Tibial nerve (tissue), 4 donors: Measurements from ENCODE around the gene EPHA3. TPM values are rescaled to one million over a fixed set of nuclear protein-coding genes. Genes with fewer than 3 reads are reported as not detected.

Source experiments
- DNase-seq, 2 donors: peaks; one replicate each; pipeline ENCODE4 v3.0.0-alpha.2; 2019; ENCODE audit warnings: low spot score in 2 of 2
- H3K27ac ChIP-seq, 4 donors: fragments of 200-600 bp; sonication (generic) in 3 of 4; one replicate each; pipeline ENCODE4 v1.5.1; 2017 to 2019; ENCODE audit warnings: mild to moderate bottlenecking in 1 of 4
- H3K27me3 ChIP-seq, 2 donors: fragments of 200-600 bp; sonication (generic) in 1 of 2; one replicate each; pipeline versions ENCODE4 v1.5.1 to v1.6.0; 2017 to 2019
- H3K36me3 ChIP-seq, 3 donors: fragments of 200-600 bp; sonication (generic); one replicate each; pipeline ENCODE4 v1.5.1; 2018 to 2019
- H3K4me1 ChIP-seq, 4 donors: fragments of 200-600 bp; sonication (generic) in 3 of 4; one replicate each; pipeline ENCODE4 v1.5.1; 2017 to 2019
- H3K4me3 ChIP-seq, 4 donors: fragments of 200-600 bp; sonication (generic) in 3 of 4; one replicate each; pipeline ENCODE4 v1.5.1; 2017 to 2019; ENCODE audit warnings: mild to moderate bottlenecking in 1 of 4, moderate library complexity in 1 of 4
- H3K9me3 ChIP-seq, 4 donors: fragments of 200-600 bp; sonication (generic) in 3 of 4; one replicate each; pipeline ENCODE4 v1.5.1; 2017 to 2019
- EP300 ChIP-seq, 2 donors: sonication (generic); formaldehyde crosslinking; IDR thresholded peaks; one replicate each; pipeline ENCODE4 v1.6.1; 2017; ENCODE audit warnings: antibody characterized with exemption in 2 of 2, mild to moderate bottlenecking in 1 of 2
- POLR2A ChIP-seq, 2 donors: fragments of 450-650 bp; IDR thresholded peaks; one replicate each; pipeline ENCODE4 v1.6.1; 2017; ENCODE audit warnings: antibody characterized with exemption in 2 of 2, mild to moderate bottlenecking in 2 of 2, moderate library complexity in 2 of 2
- WGBS, 2 donors: methylation state at CpG; one replicate each; pipeline ENCODE4 v1.1.5; 2018; 5-methylcytosine and 5-hydroxymethylcytosine counted together
- total RNA-seq, 4 donors: library from RNA; depleted of rRNA; stranded (reverse); fragments of >200 nt; gene quantifications; one replicate each; pipeline ENCODE4 v1.1.0, GENCODE V29; 2016
- TF ChIP-seq, protein P1 (sequence below), 5 experiments: fragments of 200-600 bp in 3 of 5; fragments of 450-650 bp in 2 of 5; sonication (generic) in 3 of 5; IDR thresholded peaks; one replicate each; pipeline ENCODE4 v1.5.1; 2016 to 2019; ENCODE audit warnings: antibody characterized with exemption in 5 of 5, mild to moderate bottlenecking in 3 of 5, moderate library complexity in 2 of 5

The EPHA3 gene
- total RNA-seq, 4 donors from 2014 or later: 6.1 to 20.1 (median 7.9) TPM

DNA sequence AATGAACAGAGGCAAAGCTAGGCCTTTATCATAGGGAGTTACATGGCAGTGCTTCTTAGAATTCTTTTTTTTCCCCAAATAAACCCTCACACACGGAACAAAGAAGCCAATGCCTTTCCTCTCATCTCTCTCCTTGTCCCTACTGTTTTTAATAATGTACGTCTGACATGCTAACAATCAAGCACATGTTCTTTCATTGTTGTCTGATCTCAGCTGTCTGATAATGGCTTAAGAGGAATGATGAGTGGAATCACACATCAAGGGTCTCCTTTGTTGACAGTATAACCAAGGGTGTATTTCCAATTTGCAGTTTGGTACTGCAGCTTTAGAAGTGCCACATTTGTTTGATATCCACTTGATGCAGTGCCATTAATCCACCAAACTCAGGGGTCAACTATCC lies 34.8 kb upstream of the EPHA3 start:
- Histone ChIP-seq H3K9me3 (peaks cover 0 to 7% (median 0%) of the 10 kb centered on the region in 4 donors), H3K27ac (no peak overlapping the region), H3K27me3 (no peaks in the 10 kb centered on the region), H3K4me3 (no peak overlapping the region), H3K36me3 (no peaks in the 10 kb centered on the region), H3K4me1 (peaks cover 0 to 3% (median 0%) of the 10 kb centered on the region in 4 donors)
- TF ChIP-seq EP300 (IDR thresholded peaks at IDR 0.05) (no peak), POLR2A (IDR thresholded peaks at IDR 0.05) (no peak)
- TF ChIP-seq, protein P1, sequence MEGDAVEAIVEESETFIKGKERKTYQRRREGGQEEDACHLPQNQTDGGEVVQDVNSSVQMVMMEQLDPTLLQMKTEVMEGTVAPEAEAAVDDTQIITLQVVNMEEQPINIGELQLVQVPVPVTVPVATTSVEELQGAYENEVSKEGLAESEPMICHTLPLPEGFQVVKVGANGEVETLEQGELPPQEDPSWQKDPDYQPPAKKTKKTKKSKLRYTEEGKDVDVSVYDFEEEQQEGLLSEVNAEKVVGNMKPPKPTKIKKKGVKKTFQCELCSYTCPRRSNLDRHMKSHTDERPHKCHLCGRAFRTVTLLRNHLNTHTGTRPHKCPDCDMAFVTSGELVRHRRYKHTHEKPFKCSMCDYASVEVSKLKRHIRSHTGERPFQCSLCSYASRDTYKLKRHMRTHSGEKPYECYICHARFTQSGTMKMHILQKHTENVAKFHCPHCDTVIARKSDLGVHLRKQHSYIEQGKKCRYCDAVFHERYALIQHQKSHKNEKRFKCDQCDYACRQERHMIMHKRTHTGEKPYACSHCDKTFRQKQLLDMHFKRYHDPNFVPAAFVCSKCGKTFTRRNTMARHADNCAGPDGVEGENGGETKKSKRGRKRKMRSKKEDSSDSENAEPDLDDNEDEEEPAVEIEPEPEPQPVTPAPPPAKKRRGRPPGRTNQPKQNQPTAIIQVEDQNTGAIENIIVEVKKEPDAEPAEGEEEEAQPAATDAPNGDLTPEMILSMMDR (IDR thresholded peaks at IDR 0.05): no peak
- no peak for DNase-seq
- 58 to 64% methylated on average over 2 of the region's 2 CpGs for WGBS, 2 donors

DNA sequence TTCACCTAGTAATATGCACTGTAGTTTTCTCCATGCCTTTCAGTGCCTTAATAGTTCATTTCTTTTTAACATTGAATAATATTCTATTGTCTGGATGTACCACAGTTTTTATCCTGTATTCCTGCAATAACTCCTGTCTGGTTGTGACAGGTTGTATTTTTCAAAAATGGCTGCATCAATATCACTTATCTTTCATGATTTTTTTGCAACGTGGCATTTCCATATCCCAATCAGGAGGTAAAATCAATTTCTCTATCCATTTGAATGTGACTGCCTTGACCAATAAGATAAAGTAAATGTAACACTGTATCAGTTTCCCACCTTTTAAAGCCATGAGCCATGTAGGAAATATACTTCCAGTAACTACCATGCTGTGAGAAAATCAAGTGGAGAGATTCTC lies 27.5 kb upstream of the EPHA3 start:
- DNase-seq: no peak
- Histone ChIP-seq H3K27ac (no peak overlapping the region), H3K4me3 (no peak overlapping the region), H3K36me3 (no peaks in the 10 kb centered on the region), H3K27me3 (no peaks in the 10 kb centered on the region), H3K4me1 (no peaks in the 10 kb centered on the region), H3K9me3 (peaks cover 0 to 7% (median 0%) of the 10 kb centered on the region in 4 donors)
- 75 to 89% methylated on average over 1 of the region's 1 CpG for WGBS, 2 donors
- no peak for TF ChIP-seq EP300 (IDR thresholded peaks at IDR 0.05)
- TF ChIP-seq, protein P1 (IDR thresholded peaks at IDR 0.05): no peak
- no peak for TF ChIP-seq POLR2A (IDR thresholded peaks at IDR 0.05)

DNA sequence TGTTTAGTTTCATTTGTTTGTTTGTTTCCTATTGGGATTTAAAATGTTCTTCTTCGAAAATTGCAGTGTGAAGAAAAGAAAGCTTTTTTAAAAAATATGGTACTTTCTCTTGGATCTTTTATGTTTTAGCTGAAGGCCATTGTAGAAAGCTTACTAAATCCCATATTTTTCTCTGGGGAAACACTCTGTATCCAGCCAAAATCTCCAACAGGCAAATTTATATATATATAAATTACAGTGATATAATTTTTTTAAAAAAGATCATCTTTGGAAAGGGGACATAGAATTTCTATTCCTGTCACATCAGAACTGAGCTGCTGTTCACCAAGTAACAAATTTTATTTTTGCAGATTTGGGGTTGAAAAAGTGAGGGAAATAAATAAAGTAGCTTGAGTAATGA lies 19.6 kb upstream of the EPHA3 start:
- Histone ChIP-seq H3K27me3 (no peaks in the 10 kb centered on the region), H3K36me3 (no peaks in the 10 kb centered on the region), H3K27ac (no peak overlapping the region), H3K4me3 (no peak overlapping the region), H3K4me1 (no peaks in the 10 kb centered on the region), H3K9me3 (no peaks in the 10 kb centered on the region)
- 68 to 75% methylated on average over 1 of the region's 1 CpG for whole genome bisulfite sequencing, 2 donors
- TF ChIP-seq EP300 (IDR thresholded peaks at IDR 0.05): no peak
- TF ChIP-seq, protein P1 (IDR thresholded peaks at IDR 0.05): no peak
- TF ChIP-seq POLR2A (IDR thresholded peaks at IDR 0.05): no peak
- no peak for DNase-seq

DNA sequence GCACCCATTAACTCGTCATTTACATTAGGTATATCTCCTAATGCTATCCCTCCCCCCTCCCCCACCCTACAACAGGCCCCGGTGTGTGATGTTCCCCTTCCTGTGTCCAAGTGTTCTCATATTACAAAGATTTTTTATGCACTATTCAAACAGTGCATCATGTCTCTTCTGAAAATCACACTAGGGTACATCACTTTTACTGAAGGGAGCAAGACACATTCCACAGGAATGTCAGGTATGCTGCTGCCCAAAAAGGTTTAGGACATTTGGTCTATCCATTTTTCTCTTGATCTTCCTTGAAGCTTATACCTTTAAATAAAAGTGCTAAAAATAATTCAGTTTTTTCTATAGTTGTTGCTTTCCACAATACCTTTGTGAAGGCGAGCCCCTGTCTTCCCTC lies 9.2 kb upstream of the EPHA3 start:
- Histone ChIP-seq H3K27me3 (no peaks in the 10 kb centered on the region), H3K4me3 (no peak overlapping the region), H3K4me1 (no peaks in the 10 kb centered on the region), H3K9me3 (no peaks in the 10 kb centered on the region), H3K36me3 (no peaks in the 10 kb centered on the region), H3K27ac (no peak overlapping the region)
- no peak for DNase-seq
- TF ChIP-seq POLR2A (IDR thresholded peaks at IDR 0.05) (no peak), EP300 (IDR thresholded peaks at IDR 0.05) (no peak)
- TF ChIP-seq, protein P1 (IDR thresholded peaks at IDR 0.05): no peak
- WGBS, 2 donors: 83 to 85% methylated on average over 3 of the region's 3 CpGs

DNA sequence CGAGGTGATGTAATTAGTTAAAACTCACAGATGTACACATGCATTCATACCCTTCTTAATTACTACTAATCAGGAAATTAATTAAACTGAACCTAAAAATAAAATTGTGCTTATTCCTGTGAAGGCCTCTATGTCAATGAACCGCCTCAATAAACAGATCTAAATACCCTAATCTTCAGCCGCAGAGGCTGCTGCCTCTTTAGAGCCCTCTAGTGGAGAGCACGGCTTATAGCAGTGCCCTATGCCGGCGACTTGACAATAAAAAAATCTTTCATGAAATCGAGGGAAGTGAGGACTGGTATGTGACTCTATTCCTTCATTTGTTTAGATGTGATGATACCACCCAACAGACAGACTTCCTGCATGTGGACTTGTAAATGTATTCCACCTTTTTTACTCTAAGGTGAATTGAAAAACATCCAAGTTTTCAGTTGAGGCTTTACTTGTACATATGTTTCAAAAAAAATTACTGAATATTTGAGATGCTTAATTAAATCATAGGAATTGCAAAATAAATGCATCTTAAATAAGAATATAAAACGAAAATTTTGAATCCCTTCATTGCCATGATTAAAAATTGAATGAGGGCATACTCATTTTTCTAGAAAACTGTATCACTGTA lies 8.3 kb upstream of the EPHA3 start:
- DNase-seq: peak in 1 of 2 donors; percentile 12
- TF ChIP-seq, protein P1 (IDR thresholded peaks at IDR 0.05): peak; percentile 49 to 90 (median 78)
- no peak for TF ChIP-seq EP300 (IDR thresholded peaks at IDR 0.05)
- no peaks in the 10 kb centered on the region for H3K36me3 ChIP-seq
- H3K27me3 ChIP-seq: no peaks in the 10 kb centered on the region
- no peak overlapping the region for H3K27ac ChIP-seq
- no peaks in the 10 kb centered on the region for H3K4me1 ChIP-seq
- 31 to 34% methylated on average over 8 of the region's 8 CpGs for WGBS, 2 donors
- H3K4me3 ChIP-seq: no peak overlapping the region
- no peaks in the 10 kb centered on the region for H3K9me3 ChIP-seq
